ENCODE data around the gene DNAH17. TPM values are rescaled to one million over a fixed set of nuclear protein-coding genes. Genes with fewer than 3 reads are reported as not detected.

DNAH17 gene
- total RNA-seq, 2 experiments from 2014 or later: 0.26 to 0.33 TPM

DNA sequence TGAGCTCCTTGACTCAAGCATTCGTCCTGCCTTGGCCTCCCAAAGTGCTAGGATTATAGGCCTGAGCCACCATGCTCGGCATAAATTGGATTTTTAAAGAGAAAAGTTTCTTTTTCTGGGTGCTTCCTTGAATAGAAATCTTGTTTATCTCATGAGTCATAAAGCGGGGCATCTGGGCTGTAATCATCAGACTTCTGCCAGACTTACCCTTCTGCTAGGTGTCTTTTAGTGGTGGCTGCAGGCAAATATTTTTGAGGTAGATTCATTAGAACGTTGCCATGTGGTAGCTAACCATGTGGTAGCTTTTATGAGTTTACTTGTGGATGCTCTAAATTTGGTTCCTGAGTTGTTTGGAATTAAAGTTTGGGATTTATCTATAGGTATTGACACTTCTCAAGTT, 185.4 kb downstream of the DNAH17 start:
- H3K27me3 Mint-ChIP-seq: no peaks in the 10 kb centered on the region
- no peak for DNase-seq
- no peak overlapping the region for H3K27ac Mint-ChIP-seq
- H3K9me3 Mint-ChIP-seq: no peaks in the 10 kb centered on the region
- H3K36me3 Mint-ChIP-seq: peaks cover 25% of the 10 kb centered on the region
- H3K4me1 Mint-ChIP-seq: peaks cover 34% of the 10 kb centered on the region
- no peak overlapping the region for H3K4me3 Mint-ChIP-seq

DNA sequence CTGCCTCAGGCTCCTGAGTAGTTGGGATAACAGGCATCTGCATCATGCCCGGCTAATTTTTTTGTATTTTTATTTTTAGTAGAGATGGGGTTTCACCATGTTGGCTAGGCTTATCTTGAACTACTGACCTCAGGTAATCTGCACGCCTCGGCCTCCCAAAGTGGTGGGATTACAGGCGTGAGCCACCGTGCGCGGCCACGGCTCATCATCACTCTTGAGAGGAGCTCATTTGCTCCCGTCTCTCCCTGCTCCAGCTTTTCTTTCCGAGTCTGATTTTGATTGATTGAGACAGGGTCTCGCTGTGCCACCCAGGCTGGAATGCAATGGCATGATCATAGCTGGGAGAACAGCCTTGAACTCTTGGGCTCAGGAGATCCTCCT, 186.2 kb downstream of the DNAH17 start:
- H3K4me3 Mint-ChIP-seq: no peak overlapping the region
- no peak for DNase-seq
- H3K4me1 Mint-ChIP-seq: peaks cover 42% of the 10 kb centered on the region
- H3K9me3 Mint-ChIP-seq: no peaks in the 10 kb centered on the region
- no peaks in the 10 kb centered on the region for H3K27me3 Mint-ChIP-seq
- peaks cover 28% of the 10 kb centered on the region for H3K36me3 Mint-ChIP-seq
- no peak overlapping the region for H3K27ac Mint-ChIP-seq

DNA sequence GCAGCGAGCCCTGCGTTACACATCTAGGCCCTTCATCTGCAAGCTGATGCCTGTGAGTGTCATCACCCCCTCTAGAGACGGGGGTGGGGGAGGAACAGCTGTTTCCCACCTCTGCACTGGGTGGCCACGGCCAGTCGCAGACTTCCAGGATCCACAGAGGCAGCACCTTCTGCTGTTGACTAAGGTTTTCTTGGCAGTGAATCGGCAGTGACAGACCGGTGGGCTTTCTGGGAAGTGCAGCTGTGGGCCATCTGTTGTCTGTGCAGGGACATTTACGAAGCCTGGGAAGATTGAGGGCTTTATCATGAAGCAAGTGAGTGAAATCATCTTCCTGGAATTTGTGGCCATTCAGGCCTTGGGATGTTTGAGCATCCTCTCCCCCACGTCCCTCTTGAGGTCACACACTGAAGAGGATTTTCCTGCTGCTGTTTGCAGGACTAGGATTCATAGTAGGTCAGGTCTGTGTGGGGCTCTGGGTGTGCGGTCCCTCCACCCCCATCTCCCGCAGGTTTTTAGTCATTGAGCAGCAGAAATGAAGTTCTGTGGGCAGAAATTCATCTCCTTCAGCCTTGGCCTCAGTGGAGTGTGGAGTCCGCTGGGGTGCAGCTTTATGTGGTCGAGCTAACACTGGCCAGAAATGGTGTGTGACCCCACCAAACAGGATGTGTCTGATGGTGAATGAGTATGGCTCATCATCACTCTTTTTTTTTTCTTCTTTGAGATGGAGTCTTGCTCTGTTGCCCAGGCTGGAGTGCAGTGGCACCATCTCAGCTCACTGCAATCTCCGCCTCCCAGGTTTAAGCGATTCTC, 186.8 kb downstream of the DNAH17 start:
- H3K9me3 Mint-ChIP-seq: no peaks in the 10 kb centered on the region
- no peaks in the 10 kb centered on the region for H3K27me3 Mint-ChIP-seq
- peaks cover 48% of the 10 kb centered on the region for H3K4me1 Mint-ChIP-seq
- no peak overlapping the region for H3K4me3 Mint-ChIP-seq
- no peak for DNase-seq
- peaks cover 28% of the 10 kb centered on the region for H3K36me3 Mint-ChIP-seq
- H3K27ac Mint-ChIP-seq: no peak overlapping the region

DNA sequence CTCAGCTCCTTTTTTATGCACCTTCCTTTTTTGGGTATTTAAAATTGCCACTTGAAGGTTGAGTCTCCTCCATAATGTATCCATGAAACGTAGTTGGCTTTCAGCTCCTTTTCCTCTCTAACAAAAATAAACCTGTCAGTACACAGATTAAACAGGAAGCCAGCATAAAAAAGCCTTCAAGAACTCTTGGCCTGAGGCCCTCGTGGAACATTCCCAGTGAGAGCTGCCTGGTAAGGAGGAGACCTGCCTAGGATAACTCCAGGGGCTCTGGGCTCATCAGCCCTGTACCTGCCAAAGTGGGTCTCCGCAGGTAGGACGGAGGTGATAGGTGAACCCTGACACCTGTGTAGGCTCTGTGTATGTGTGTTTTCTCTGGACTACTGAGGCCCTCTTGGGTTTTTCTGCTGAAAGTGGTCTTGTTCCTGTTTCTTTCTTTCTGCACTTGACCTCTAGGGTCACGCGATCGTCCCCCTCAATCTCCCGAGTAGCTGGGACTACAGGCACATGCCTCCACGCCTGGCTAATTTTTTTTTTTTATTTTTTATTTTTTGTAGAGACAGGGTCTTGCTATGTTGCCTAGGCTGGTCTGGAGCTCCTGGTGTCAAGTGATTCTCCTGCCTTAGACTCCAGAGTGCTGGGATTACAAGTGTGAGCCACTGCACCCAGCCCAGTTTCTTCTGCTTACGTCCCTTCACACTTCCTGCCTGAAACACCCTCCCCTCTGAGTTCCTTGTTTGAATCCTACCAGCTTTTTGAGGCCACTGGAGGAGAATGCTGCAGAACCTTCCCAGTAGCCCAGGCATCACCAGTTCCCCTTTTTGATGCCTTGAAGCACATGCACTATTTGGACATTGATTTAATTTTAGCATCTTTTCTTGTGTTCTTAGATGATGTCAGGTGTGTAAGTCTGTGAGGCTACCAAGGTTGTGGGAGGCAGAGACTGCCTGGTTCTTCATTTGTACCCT, 188.9 kb downstream of the DNAH17 start:
- Mint-ChIP-seq H3K9me3 (no peaks in the 10 kb centered on the region), H3K4me1 (peaks cover 66% of the 10 kb centered on the region), H3K36me3 (peaks cover 32% of the 10 kb centered on the region), H3K27ac (peak overlapping the region; percentile 97), H3K4me3 (no peak overlapping the region), H3K27me3 (no peaks in the 10 kb centered on the region)
- DNase-seq: no peak

DNA sequence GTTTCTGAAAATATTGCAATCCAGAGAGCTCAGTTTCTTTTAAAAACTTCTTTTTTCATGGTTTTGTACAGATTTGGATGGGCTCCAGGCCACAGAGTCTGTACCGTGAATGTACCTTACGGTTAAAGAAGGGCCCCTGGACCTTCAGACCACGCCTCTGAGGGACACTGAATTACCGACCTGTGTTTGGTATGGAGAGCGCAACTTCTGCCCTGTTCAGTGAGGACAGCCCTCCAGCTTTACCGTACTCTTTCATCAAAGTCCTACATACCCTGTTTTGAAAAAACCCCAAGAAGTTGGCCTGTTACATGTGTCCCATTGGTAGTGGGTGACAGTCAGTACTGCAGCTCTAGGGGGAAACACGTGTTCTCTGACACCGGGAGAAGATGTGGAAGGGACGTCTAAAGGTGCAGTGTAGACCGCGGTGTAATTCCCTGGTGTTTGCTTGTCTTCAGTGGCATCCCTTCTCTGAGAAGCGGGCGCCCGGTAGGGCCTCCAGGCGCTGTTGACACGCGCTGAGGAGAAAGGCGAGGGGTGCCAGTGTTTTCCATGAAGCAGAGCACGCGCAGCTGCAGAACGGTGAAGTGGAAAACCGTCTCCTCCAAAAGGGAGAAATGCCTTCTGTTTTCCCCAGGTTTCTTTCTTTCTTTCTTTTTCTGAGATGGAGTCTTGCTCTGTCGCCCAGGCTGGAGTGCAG, 192.6 kb downstream of the DNAH17 start:
- Mint-ChIP-seq H3K36me3 (peaks cover 35% of the 10 kb centered on the region), H3K9me3 (no peaks in the 10 kb centered on the region), H3K4me1 (peaks cover 84% of the 10 kb centered on the region), H3K4me3 (peak overlapping the region; percentile 66), H3K27ac (peak overlapping the region; percentile 97), H3K27me3 (no peaks in the 10 kb centered on the region)
- no peak for DNase-seq

DNA sequence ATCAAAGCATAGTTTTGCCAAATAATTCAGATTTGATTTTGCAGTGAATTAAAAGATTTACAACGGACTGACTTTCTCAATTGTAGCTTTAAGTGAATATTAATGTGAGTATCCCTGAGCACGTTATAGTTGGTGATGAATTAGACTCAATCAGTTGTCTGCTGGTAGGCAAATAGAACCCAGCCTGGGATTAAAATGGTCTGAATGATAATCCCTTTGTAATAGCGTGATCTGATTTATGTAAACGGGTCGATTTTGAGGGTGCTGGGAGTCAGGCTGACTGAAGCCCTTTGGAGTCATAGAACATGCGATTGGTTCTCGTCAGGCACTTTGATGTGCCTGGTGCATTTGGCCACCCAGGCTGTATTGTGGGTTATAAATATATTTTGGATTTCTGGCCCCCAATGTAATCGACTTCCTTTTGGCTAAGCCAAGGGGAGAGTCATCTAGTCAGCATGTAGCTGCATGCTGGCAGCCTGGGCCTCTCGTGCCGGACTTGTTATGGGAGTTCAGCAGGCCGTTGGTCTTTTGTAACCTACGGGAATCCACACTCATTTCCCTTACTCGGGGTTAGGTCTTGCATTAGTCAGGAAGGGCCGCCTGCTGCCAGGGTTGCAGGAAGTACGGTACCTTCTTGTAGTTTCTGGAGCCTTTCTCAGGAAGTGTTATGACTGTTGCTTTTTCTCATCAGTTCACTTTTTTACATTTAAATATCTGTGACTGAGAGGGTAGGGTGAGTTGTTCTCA, 193.3 kb downstream of the DNAH17 start:
- Mint-ChIP-seq H3K4me3 (peak overlapping the region; percentile 66), H3K9me3 (no peaks in the 10 kb centered on the region), H3K27ac (peak overlapping the region; percentile 97), H3K4me1 (peaks cover 89% of the 10 kb centered on the region), H3K27me3 (no peaks in the 10 kb centered on the region), H3K36me3 (peaks cover 39% of the 10 kb centered on the region)
- peak; percentile 68 for DNase-seq

DNA sequence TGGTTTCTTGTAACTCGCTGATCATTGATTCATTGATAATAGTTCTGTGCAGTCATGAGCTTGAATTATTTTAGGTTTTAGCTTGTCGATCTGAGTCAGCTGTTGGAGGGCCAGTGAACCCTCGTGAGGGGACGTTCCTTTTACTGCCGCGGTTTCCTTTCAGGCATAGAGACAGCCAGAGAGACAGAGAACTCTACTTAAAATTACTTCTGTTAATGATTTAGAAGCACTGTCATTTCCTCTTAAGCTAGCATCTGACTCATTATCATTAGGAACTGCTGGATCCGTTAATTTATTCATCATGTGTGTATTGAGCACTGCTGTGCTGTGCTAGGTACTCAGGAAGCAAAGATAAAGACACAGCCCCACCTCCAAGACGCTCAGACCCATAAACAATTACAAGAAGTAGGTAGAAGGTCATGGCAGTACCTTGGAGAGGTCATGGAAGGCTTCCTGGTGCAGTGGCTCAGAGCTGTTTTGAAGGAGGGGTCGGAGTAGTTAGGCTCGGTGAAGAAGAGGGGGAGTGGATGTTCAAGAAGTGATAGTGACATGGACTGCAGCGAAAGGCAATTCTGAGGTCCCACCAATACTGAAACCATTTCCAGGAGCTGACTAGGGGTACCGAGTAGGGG, 195.5 kb downstream of the DNAH17 start:
- DNase-seq: no peak
- H3K9me3 Mint-ChIP-seq: no peaks in the 10 kb centered on the region
- H3K36me3 Mint-ChIP-seq: peaks cover 31% of the 10 kb centered on the region
- H3K4me3 Mint-ChIP-seq: peak overlapping the region; percentile 99
- peak overlapping the region; percentile 97 for H3K27ac Mint-ChIP-seq
- H3K4me1 Mint-ChIP-seq: peaks cover 77% of the 10 kb centered on the region
- H3K27me3 Mint-ChIP-seq: no peaks in the 10 kb centered on the region

DNA sequence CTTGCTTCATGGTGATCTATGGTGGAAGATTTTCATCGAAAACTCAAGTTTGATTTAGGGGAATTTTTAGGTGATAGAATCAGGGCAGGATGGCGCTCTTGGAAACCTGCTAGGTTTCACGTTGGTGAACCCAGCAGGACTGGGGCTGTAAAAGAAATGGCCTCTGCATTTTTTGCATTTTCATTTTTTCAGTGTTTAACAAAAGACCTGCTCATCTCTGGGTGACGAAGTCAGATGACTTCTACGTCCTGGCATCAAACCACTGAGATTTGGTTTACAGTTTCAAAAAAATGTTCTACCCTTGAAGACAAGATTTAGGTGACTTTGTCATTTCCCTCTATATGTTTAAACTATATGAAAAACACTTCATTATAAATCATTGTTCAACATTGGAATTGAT, 196.8 kb downstream of the DNAH17 start:
- Mint-ChIP-seq H3K27me3 (no peaks in the 10 kb centered on the region), H3K36me3 (peaks cover 24% of the 10 kb centered on the region), H3K9me3 (no peaks in the 10 kb centered on the region), H3K4me3 (peak overlapping the region; percentile 99), H3K4me1 (peaks cover 63% of the 10 kb centered on the region), H3K27ac (peak overlapping the region; percentile 54)
- DNase-seq: no peak

DNA sequence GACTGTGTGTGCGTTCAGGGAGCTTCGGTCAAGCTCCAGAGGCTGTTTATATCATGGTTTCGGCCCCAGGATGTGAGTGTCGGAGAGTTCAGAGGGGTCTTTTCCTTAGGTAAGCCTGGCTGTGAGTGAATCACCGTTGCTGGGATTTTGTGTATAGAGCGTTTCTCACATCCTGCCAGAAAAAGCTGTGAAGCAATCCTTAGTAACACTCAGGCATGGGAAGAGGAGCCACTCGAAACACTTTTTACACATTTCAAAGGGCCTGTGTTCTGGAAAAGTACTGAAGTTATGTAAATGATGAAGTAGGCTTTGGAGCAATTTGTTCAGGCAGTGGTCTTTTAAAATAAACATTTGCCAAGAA, 198.1 kb downstream of the DNAH17 start:
- peak overlapping the region; percentile 95 for H3K27ac Mint-ChIP-seq
- no peaks in the 10 kb centered on the region for H3K9me3 Mint-ChIP-seq
- H3K4me1 Mint-ChIP-seq: peaks cover 53% of the 10 kb centered on the region
- DNase-seq: no peak
- peak overlapping the region; percentile 99 for H3K4me3 Mint-ChIP-seq
- H3K36me3 Mint-ChIP-seq: peaks cover 20% of the 10 kb centered on the region
- H3K27me3 Mint-ChIP-seq: no peaks in the 10 kb centered on the region

DNA sequence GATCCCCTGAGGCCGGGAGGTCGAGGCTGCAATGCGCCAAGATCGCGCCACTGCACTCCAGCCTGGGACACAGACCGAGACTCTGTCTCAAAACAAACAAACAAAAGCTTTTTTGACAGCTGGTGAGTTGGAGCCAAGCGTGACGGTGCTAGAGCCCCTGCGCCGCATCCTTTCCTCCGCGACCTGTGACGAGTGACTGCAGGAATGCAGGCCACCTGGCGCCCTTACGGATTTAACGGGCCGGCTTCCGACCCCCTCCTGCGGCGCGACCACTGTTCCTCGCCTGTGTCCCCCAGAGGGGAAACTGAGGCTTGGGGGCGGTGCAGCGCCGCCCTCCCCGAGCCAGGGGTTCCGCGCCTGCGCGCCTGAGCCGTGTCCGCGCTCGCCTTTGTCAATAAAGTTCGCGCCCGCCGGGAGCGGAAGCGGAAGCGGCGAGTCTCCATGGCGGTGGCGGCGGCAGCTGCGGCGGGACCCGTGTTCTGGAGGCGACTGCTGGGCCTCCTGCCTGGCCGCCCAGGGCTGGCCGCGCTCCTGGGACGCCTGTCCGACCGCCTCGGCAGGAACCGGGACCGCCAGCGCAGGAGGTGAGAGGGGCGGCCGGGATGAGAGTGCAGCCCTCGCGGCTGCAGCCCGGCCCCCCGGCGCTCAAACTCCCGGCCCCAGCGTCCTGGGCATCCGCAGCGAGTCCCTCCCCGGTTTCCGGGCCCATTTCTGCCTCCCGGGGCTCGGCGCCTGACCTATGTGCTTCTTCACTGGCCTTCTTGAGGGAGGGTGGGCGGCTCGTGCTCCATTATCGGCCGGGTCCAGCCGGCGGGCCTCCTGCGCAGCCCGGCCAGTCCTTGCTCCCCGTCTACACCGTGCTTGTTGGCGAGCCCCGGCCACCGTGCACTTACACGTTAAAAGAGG, 198.7 kb downstream of the DNAH17 start, which contains the start of gene PGS1:
Gene PGS1 (plus strand): TSS at position 425 of the 906 bp plus-strand sequence. CDS start 17 bp downstream, at position 442.
- peak within 1 kb of the TSS; percentile 95 for H3K27ac Mint-ChIP-seq
- H3K4me3 Mint-ChIP-seq: peak within 1 kb of the TSS; percentile 99
- peaks cover 46% of the 10 kb centered on the region for H3K4me1 Mint-ChIP-seq
- H3K9me3 Mint-ChIP-seq: no peaks in the 10 kb centered on the region
- no peaks in the 10 kb centered on the region for H3K27me3 Mint-ChIP-seq
- H3K36me3 Mint-ChIP-seq: peaks cover 19% of the 10 kb centered on the region
- peak; percentile 87 for DNase-seq

DNA sequence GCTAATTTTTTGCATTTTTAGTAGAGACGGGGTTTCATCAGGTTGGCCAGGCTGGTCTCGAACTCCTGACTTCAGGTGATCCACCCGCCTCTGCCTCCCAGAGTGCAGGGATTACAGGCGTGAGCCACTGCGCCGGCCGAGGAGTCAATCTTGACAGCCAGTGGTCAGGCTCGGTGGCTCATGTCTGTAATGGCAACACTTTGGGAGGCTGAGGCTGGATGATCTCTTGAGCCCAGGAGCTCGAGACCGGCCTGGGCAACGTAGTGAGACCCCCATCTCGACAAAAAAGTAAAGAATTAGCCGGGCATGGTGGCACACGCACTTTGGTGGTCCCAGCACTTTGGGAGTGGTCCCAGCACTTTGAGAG, 199.4 kb downstream of the DNAH17 start:
- no peak overlapping the region for H3K27ac Mint-ChIP-seq
- peaks cover 40% of the 10 kb centered on the region for H3K4me1 Mint-ChIP-seq
- no peaks in the 10 kb centered on the region for H3K27me3 Mint-ChIP-seq
- H3K4me3 Mint-ChIP-seq: peak overlapping the region; percentile 99
- no peak for DNase-seq
- peaks cover 16% of the 10 kb centered on the region for H3K36me3 Mint-ChIP-seq
- H3K9me3 Mint-ChIP-seq: no peaks in the 10 kb centered on the region

DNA sequence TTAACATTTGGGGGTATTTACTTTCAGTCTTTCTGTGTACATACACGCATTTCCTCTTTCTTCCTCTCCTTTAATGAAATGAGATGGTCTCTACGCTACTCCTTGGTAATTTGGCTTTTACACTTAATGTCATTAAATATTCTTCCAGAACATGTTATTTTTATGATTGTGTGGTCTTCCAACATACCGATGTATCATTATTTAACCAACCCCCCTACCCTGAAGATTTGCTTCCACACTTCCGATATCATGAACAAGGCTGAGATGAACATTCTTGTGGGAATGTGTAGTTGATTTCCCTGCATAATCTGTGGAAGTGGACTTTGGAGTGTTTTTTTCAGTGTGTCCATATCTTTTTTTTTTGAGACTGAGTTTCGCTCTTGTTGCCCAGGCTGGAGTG, 201.0 kb downstream of the DNAH17 start:
- Mint-ChIP-seq H3K4me1 (peaks cover 26% of the 10 kb centered on the region), H3K27me3 (no peaks in the 10 kb centered on the region), H3K9me3 (no peaks in the 10 kb centered on the region), H3K4me3 (no peak overlapping the region), H3K27ac (no peak overlapping the region), H3K36me3 (peaks cover 8% of the 10 kb centered on the region)
- DNase-seq: no peak

DNA sequence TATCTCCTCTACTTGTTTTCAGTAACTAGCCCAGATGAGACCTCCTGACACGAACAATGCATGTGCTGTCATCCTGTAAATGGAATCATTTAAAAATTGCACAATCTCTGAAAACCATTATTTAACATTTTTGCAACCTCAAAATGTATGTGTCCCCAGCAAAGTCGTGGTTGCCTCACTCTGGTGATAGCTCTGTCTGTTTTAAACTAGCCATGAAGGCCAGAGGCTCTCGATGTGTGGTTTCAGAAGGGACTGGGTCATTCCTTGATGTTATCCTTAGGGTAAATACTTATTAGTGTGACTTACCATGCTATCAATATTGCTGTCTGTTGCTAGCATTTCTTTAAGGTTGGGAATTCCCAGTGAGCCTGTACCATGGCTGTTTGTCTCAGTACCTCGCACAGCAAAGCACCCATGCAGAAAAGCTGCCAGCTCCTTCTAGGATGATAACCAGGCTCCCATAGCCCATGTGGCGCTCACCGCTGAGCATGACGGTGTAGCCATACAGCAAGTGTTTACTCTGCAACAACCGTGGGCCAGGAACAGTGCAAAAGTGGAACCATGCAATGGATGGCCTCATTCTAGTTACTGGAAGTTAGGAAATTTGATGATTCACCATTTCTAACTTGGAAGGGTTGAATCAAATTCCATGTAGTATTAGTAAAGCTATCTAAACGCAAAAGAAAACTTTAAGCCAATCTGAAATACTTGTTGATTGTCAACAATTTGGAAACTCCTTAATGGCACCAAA, 201.6 kb downstream of the DNAH17 start:
- Mint-ChIP-seq H3K27ac (no peak overlapping the region), H3K36me3 (peaks cover 6% of the 10 kb centered on the region), H3K27me3 (no peaks in the 10 kb centered on the region), H3K4me3 (no peak overlapping the region), H3K9me3 (no peaks in the 10 kb centered on the region), H3K4me1 (peaks cover 20% of the 10 kb centered on the region)
- DNase-seq: no peak
